ES-I3 (cell line): Measurements from ENCODE around the gene OSTM1.
A peak's percentile ranks its signal among the peaks of the same experiment; 100 is the strongest.

Experiments used
- H3K36me3 ChIP-seq: 2 replicates; pipeline ENCODE4 v1.6.1; 2013; ENCODE audit warnings: mild to moderate bottlenecking, low read length, control low read depth, moderate library complexity; ENCODE audit not compliant: insufficient read depth
- H3K4me1 ChIP-seq: 2 replicates; pipeline ENCODE4 v1.6.1; 2013; ENCODE audit warnings: mild to moderate bottlenecking, control low read depth, low read length; ENCODE audit not compliant: insufficient read depth
- H3K9ac ChIP-seq: 2 replicates; pipeline ENCODE4 v1.6.1; 2013; ENCODE audit warnings: low read depth, mild to moderate bottlenecking, low read length, moderate library complexity
- H3K9me3 ChIP-seq: 2 replicates; pipeline ENCODE4 v1.6.1; 2013; ENCODE audit warnings: mild to moderate bottlenecking, low read length, moderate library complexity; ENCODE audit not compliant: control insufficient read depth, insufficient read depth

Gene OSTM1

GRCh38 chr6:108074359-108075144 lies at the start of gene OSTM1:
TSS of gene OSTM1 (minus strand) at chr6:108074741. CDS start at chr6:108074651, 90 bp downstream.
- Histone ChIP-seq H3K4me1 (0 out of 2 replicates have a peak, but pooled peaks cover 5% of the 10 kb centered on the region), H3K9me3 (no peaks in the 10 kb centered on the region), H3K9ac (peak within 1 kb of the TSS; percentile 91), H3K36me3 (no peaks in the 10 kb centered on the region)

- Histone ChIP-seq H3K9me3 (no peaks in the 10 kb centered on the region), H3K9ac (no peak overlapping the region), H3K36me3 (no peaks in the 10 kb centered on the region), H3K4me1 (peaks cover 16% of the 10 kb centered on the region)
Observed at GRCh38 chr6:108123946-108124345, 49.4 kb upstream of the OSTM1 start.

GRCh38 chr6:108123481-108123929 lies 49.0 kb upstream of the OSTM1 start:
- no peaks in the 10 kb centered on the region for H3K36me3 ChIP-seq
- H3K9me3 ChIP-seq, result no peaks in the 10 kb centered on the region
- peaks cover 18% of the 10 kb centered on the region for H3K4me1 ChIP-seq
- no peak overlapping the region for H3K9ac ChIP-seq

GRCh38 chr6:108121612-108122011 lies 47.1 kb upstream of the OSTM1 start:
- H3K9me3 ChIP-seq, result no peaks in the 10 kb centered on the region
- no peak overlapping the region for H3K9ac ChIP-seq
- peaks cover 19% of the 10 kb centered on the region for H3K4me1 ChIP-seq
- no peaks in the 10 kb centered on the region for H3K36me3 ChIP-seq

- Histone ChIP-seq H3K9ac (peak overlapping the region; percentile 17; the same call in 1 of the 2 replicates), H3K36me3 (no peaks in the 10 kb centered on the region), H3K4me1 (peaks cover 22% of the 10 kb centered on the region), H3K9me3 (no peaks in the 10 kb centered on the region)
Observed at GRCh38 chr6:108120311-108120710, 45.8 kb upstream of the OSTM1 start.

GRCh38 chr6:108119769-108120141 lies 45.2 kb upstream of the OSTM1 start:
- peak overlapping the region; percentile 17; the same call in 1 of the 2 replicates for H3K9ac ChIP-seq
- H3K9me3 ChIP-seq, result no peaks in the 10 kb centered on the region
- peaks cover 22% of the 10 kb centered on the region for H3K4me1 ChIP-seq
- no peaks in the 10 kb centered on the region for H3K36me3 ChIP-seq

- peaks cover 24% of the 10 kb centered on the region for H3K4me1 ChIP-seq
- H3K36me3 ChIP-seq, result no peaks in the 10 kb centered on the region
- H3K9me3 ChIP-seq, result no peaks in the 10 kb centered on the region
- peak overlapping the region; percentile 17; the same call in 1 of the 2 replicates for H3K9ac ChIP-seq
Observed at GRCh38 chr6:108118810-108119768, 44.5 kb upstream of the OSTM1 start.

- Histone ChIP-seq H3K4me1 (peaks cover 18% of the 10 kb centered on the region), H3K36me3 (no peaks in the 10 kb centered on the region), H3K9ac (peak overlapping the region; percentile 51; the same call in 1 of the 2 replicates)
Observed at GRCh38 chr6:108118359-108118724, 43.8 kb upstream of the OSTM1 start.

GRCh38 chr6:108117427-108118358 lies 43.2 kb upstream of the OSTM1 start:
- Histone ChIP-seq H3K9ac (peak overlapping the region; percentile 51; the same call in 1 of the 2 replicates), H3K36me3 (no peaks in the 10 kb centered on the region), H3K4me1 (peaks cover 18% of the 10 kb centered on the region; the same call in 1 of the 2 replicates), H3K9me3 (no peaks in the 10 kb centered on the region)

More at GRCh38 chr6:108118359-108118724, 43.8 kb upstream of the OSTM1 start:
- no peaks in the 10 kb centered on the region for H3K9me3 ChIP-seq

GRCh38 chr6:108116546-108117426 lies 42.2 kb upstream of the OSTM1 start:
- H3K4me1 ChIP-seq, result peaks cover 18% of the 10 kb centered on the region; the same call in 1 of the 2 replicates
- H3K36me3 ChIP-seq, result no peaks in the 10 kb centered on the region
- H3K9ac ChIP-seq, result no peak overlapping the region
- no peaks in the 10 kb centered on the region for H3K9me3 ChIP-seq

- H3K9ac ChIP-seq, result peak overlapping the region; percentile 30; the same call in 1 of the 2 replicates
- H3K36me3 ChIP-seq, result no peaks in the 10 kb centered on the region
- no peaks in the 10 kb centered on the region for H3K9me3 ChIP-seq
- peaks cover 18% of the 10 kb centered on the region; the same call in 1 of the 2 replicates for H3K4me1 ChIP-seq
Observed at GRCh38 chr6:108115598-108116058, 41.1 kb upstream of the OSTM1 start.

- no peaks in the 10 kb centered on the region for H3K9me3 ChIP-seq
- no peaks in the 10 kb centered on the region for H3K36me3 ChIP-seq
- H3K4me1 ChIP-seq, result peaks cover 14% of the 10 kb centered on the region; the same call in 1 of the 2 replicates
- H3K9ac ChIP-seq, result peak overlapping the region; percentile 30; the same call in 1 of the 2 replicates
Observed at GRCh38 chr6:108114841-108115597, 40.5 kb upstream of the OSTM1 start.
